SIG-M5 treated with dmso at 0.1 percent for 504 hours (cell line): ENCODE results near the gene OR5T3.
"Not testable (repeated sequence)": the region's sequence is repeated elsewhere in the genome, so short reads cannot be mapped to it uniquely, and the experiment has no call there.

Experiments used
- DNase-seq: peaks from one replicate; lab custom pipeline; 2025; ENCODE audit not compliant: unreplicated experiment; lab: John Stamatoyannopoulos, UW

OR5T3 gene

GRCh38 chr11:56251954-56252353 lies at the start of gene OR5T3:
Gene OR5T3 (plus strand): TSS chr11:56252254. CDS start chr11:56252254, 0 bp downstream.
- no peak for DNase-seq

GRCh38 chr11:56207790-56208189 lies 44.3 kb upstream of the OR5T3 start:
- DNase-seq, result no peak

- DNase-seq, result no peak
Measured at GRCh38 chr11:56214537-56214936, 37.5 kb upstream of the OR5T3 start.

GRCh38 chr11:56219735-56220134 lies 32.3 kb upstream of the OR5T3 start:
- not testable (repeated sequence) for DNase-seq

GRCh38 chr11:56234155-56234554 lies 17.9 kb upstream of the OR5T3 start, which contains the start of gene OR5T2:
Gene OR5T2 (minus strand): TSS chr11:56234255. CDS start chr11:56233062, 1,193 bp downstream.
- DNase-seq, result no peak

GRCh38 chr11:56271092-56271491 lies 19.0 kb downstream of the OR5T3 start:
- DNase-seq, result no peak

GRCh38 chr11:56273854-56274253 lies 21.8 kb downstream of the OR5T3 start, which contains the start of gene OR5T1:
Gene OR5T1 (plus strand): TSS chr11:56274154. CDS start chr11:56275639, 1,485 bp downstream.
- no peak for DNase-seq

- no peak for DNase-seq
Measured at GRCh38 chr11:56292154-56292553, 40.1 kb downstream of the OR5T3 start, which contains the start of gene OR8H1. Gene OR8H1 (minus strand): TSS chr11:56292254. CDS start chr11:56291062, 1,192 bp downstream.

GRCh38 chr11:56296898-56297297 lies 44.8 kb downstream of the OR5T3 start:
- DNase-seq, result no peak
